Stimulated activated CD8-positive, alpha-beta memory T cell treated with anti-CD3 and anti-CD28 coated beads, Interleukin-2, amount 100 ng/mL, for 1 hour (primary cell): Measurements from ENCODE around the gene NKAIN2.
"Not testable (repeated sequence)": the region's sequence is repeated elsewhere in the genome, so short reads cannot be mapped to it uniquely, and the experiment has no call there.

Source experiments
- DNase-seq, 2 donors: peaks; one replicate each; pipeline ENCODE4 v3.0.0-alpha.2; 2020; ENCODE audit warnings: low read depth in 2 of 2

Gene NKAIN2

DNA sequence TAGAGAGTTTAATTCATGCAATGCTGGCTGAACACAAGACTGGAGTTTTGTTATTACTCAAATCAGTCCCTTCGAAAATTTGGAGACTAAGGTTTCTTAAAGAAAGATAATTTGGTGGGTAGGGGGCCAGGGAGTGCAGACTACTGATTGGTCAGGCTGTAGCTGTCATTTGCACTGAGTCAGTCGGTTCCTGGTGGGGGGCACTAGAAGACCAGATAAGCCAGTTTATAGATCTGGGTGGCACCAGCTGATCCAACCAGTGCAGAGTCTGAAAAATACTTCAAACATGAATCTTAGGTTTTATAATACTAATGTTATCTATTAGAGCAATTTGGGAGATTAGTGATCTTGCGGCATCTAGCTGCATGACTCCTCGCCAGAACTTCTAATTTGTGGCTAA lies 530.7 kb downstream of the NKAIN2 start:
- no peak for DNase-seq

DNA sequence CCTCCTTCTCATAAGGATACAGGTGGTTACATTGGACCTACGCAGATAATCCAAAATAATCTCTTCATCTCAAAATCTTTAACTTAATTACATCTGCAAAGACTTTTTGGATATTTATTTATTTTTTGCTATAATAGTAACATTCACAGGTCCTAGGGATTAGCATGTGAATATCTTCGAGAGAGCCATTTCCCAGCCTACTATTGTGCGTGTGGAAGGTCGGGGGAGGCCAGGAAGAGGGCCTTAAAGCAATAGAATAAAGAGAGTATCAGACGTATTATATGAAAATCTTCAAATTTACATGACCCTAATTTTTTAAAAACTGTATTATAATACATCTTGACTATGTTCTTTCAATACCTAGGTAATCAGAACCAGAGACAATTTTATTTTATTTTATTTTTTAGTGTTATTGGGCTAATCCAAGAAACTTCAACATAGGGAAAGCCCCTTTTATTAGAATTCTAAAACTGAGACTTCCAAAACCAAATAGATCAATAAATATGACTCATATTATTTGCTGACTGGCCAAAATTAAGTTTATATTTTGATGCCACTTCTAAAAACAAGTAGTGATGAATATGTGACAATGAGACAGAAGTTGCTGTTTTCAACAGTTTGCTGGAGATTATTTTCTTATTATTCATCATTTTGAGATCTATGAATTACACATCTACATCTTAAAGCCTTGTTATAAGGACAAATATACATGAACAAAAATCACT lies 536.1 kb downstream of the NKAIN2 start:
- no peak for DNase-seq

DNA sequence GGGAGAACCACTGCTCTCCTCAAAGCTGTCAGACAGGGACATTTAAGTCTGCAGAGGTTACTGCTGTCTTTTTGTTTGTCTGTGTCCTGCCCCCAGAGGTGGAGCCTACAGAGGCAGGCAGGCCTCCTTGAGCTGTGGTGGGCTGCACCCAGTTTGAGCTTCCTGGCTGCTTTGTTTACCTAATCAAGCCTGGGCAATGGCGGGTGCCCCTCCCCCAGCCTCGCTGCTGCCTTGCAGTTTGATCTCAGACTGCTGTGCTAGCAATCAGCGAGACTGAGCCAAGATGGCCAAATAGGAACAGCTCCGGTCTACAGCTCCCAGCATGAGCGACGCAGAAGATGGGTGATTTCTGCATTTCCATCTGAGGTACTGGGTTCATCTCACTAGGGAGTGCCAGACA lies 544.7 kb downstream of the NKAIN2 start:
- not testable (repeated sequence) for DNase-seq

DNA sequence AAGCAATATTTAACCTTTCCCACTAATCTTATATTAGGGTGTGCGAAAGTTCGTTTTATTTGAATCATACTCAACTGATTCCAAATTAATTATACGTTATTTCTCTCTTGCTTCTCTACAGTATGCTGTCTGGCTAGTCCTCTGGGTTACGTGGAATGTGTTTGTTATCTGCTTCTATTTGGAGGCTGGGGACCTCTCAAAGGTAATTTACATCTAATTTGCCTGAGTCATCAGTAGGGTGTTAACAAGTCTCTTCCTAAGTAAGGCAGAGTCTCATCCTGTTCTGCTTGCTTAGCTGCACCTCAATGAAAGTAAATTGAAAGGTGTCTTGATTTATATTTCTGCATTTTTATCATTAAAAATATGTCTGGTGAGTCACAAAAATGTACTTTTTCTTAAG lies 551.5 kb downstream of the NKAIN2 start:
- no peak for DNase-seq

DNA sequence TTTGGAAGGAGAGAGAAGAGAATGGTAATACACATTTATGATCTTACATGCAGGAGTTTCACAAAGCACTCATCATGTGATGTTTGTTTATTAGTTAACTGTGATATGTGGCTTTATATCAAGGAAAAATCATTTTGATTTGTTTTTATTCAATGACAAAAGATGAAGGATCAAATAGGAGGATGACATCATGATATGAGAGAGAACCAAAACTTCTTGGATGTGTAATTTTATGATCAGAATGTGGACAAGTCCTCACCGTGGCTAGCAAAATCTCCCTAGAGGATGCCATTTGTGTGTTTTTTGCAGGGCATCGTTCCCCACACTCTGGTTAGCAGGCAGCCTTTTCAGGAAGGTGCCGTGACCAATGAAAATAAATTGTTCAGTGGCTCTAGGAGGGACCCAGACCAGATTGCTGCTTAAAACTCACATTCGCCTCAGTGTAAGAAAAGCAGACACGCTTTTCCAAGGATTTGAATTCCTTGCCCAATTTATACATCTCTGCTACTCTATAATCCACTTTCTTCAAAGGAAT lies 552.7 kb downstream of the NKAIN2 start:
- DNase-seq, result no peak

DNA sequence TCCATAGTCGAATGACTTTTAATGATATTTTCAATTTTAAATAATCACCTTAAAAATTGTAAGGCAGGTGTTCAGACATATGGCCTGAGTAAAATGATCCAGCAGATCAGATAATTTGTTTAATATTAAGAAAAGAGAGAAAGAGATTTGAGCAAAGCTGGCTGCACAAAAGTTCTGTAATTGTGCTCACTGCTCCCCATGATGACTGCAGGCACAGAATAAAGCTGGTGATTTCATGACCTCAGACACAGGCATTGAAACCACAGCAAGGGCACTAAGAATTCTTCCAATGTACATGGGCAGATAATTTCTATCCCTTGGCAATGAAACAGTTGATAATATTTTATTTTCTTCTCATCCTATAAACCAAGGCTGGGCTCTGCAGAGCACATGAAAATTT lies 553.1 kb downstream of the NKAIN2 start:
- DNase-seq, result no peak

DNA sequence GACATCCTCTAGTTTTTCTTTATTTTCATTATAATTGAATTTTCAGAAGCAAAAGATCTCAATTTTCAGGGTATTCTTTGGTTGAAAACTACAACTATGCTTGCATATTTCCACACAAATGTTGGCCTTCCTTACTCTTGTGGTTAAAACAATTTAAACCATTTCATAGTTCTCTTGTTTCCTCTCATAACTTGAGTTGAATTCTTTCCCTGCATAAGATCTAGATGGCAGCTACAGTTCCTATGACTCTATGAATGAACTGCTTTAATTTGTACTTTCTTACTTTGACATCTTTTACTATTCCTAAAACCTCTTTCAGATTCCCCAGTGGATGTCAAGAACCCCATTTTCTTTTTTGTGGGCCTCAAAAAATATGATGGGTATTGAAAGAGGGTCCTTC lies 564.5 kb downstream of the NKAIN2 start:
- DNase-seq, result no peak

DNA sequence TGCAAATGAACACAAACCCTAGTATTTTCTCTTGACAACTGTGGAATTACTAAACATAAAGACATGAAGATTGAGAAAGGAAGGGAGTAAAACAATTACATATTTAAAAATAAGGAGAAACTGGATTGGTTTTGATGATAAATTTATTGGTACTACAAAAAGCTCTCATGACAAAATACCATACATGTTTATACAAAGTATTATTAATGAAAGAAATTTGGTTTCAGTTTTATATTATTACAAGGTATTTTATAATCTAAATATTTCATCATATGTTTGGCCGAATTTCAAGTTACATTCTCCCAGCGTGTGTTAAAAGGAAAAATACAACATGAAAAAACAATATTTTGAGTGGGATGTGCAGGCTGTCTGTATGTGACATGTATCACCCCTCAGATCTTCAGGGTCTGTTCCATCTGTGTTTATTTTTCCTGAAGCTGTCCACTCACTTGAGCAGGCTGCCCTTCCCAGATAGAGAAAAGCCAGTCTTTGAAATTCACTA lies 568.4 kb downstream of the NKAIN2 start:
- DNase-seq, result no peak

DNA sequence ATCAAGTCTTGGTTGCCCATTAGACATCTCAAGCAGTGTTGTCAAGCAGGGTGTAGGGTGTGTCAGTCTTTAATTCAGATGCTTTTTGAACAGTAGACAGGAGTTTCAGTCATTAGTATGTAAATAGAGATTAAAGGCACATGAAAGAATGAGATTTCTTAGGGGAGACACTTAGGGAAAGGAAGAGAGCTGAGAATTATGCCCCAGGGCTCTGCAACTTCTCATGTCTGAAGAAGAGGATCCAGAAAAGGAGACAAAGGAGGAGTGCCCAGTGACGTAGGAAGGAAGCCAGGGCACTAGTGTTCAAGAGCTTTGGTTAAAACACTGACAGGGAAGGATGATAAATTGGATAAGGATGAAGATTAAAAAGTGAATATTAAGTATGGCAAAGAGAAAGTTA lies 569.7 kb downstream of the NKAIN2 start:
- DNase-seq, result no peak

DNA sequence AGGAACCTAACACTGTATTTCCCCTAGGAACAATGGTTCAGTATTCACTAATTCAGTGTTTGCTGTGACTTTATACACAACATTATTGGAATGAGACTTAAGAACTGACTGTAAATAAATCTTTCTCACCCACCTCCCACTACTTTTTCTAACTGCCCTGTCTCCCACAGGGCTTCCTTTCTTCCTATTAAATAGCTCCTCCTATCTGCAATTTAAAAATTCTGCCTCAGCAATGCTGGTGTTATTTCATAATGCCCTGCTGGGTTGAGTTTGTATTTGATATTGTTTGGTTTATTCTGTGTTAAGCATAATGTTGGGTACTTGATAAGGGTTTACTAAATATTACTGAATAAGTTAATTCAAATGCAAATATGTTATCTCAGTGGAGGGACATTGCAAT lies 585.5 kb downstream of the NKAIN2 start:
- no peak for DNase-seq

DNA sequence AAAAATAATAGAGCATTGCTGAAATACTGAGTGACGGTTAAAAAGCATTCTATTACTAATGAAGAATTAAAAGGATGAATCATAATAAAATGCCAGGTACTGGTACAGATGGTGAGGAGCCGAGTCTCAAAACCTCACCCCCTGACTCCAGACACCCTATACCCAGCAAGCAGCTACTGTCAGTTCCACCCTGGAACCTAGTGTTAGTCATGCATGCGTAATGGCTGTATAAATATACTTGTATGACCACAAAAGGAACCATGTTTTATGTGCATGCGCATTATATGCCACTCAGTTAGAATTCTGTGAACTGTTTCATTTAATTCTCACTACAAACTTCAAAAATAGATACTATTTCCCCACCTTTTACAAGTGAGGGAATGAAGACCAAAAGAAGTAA lies 589.9 kb downstream of the NKAIN2 start:
- no peak for DNase-seq

DNA sequence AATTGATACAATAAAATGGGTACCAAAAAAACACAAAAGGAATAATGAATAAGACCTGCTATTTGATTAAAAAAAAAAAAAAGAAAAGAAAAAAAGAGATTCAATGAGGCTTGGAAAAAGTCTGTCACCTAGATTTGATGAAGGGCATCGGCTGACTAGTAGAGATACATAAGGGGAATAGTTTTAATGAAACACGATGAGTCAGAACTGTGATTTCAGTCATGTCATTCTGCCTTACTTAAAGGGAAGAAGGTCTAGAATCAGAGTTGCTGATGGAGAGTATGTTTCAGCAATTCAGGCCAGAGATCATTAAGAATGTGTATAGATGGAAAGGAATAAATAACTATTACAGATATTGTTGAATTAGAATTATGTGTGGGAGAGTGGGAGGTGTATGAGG lies 592.7 kb downstream of the NKAIN2 start:
- DNase-seq, result no peak

DNA sequence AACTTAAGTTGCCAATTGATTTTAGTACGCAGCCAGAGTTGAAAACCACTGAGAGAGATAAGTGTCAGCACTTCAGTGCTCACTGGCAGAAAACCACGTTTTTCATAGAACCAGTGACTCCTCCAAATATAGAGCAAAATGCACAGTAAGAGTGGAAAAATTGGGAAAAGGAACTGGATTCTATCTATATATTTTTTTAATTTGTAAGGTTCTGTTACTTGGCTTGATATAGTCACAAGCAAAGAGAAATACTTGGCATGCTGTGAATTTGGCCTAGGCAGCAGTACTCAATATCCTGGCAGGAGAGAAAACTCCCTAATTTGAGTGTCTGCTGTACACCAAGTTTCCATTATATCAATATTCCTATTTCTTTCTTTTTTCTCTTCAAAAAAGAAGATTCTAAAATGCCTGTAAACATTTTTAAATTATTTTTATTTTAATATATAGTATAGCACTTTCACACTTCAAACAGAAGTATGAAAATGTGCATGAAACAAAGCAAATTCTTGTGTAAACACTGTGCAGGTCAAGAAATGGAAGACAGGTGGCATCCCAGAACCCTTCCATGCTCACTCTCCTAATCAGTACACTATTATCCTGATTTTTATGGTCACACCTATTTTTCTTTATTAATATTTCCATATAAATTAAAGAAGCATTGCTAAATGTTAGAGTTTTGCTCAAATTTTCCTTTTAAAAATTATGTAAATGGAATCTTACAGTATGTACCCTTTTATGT lies 596.8 kb downstream of the NKAIN2 start:
- no peak for DNase-seq

DNA sequence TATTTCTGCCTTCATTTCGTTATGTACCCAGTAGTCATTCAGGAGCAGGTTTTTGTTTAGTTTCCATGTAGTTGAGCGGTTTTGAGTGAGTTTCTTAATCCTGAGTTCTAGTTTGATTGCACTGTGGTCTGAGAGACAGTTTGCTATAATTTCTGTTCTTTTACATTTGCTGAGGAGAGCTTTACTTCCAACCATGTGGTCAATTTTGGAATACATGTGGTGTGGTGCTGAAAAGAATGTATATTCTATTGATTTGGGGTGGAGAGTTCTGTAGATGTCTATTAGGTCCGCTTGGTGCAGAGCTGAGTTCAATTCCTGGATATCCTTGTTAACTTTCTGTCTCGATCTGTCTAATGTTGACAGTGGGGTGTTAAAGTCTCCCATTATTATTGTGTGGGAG lies 606.8 kb downstream of the NKAIN2 start:
- not testable (repeated sequence) for DNase-seq

DNA sequence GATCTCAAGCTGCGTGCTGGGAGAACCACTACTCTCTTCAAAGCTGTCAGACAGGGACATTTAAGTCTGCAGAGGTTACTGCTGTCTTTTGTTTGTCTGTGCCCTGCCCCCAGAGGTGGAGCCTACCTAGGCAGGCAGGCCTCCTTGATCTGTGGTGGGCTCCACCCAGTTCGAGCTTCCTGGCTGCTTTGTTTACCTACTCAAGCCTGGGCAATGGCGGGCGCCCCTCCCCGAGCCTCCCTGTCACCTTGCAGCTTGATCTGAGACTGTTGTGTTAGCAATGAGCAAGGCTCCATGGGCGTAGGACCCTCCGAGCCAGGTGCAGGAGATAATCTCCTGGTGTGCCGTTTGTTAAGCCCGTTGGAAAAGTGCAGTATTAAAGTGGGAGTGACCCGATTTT lies 609.0 kb downstream of the NKAIN2 start:
- DNase-seq, result not testable (repeated sequence)

DNA sequence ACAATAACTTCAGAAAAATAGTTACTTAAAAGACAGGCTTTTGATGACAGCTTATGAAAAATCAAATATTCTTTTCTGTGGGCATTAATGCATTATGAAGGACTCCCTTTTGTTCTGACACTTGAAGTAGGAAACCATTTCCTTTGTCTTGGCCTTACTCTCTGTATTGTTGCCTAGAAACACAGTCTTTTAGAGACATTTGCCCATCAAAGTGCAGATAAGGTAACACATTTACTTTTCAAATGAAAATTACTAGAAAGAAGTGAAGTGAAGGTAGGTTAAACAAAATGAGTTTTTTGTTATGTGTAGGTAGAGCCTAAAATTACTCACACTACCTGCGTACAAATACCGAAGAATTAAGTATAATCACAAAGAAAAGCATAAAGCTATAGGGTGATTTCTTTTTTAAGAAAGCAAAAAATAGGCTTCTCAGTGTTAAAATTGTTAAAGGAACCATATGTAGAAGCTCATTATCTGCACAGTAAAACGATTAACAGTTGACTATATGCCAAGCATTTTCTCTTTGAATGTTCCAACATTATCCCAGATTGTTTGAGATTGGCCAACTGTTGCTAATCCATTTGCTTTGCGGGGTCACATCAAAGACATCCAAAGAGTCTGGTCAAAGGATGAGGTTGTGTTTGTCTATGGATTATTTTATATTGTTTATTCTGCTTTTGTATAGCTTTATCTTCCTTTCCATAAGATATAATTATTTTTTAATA lies 616.6 kb downstream of the NKAIN2 start:
- DNase-seq, result no peak

DNA sequence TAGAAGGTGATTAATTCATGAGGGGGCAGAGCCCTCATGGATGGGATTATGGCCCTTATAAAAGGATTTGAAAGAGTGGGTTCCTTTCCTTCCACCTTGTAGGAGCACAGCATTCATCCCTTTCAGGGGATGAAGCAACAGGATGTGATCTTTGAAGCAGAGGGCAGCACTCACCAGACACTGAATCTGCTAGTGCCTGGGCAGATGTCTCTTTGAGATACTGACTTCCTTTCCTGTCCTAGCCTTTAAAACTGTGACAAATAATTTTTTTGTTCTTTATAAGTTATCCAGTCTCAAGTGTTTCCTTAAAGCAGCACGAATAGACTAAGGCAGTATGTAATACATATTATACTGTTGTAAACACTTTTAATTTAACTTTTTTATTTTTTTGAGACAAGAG lies 620.0 kb downstream of the NKAIN2 start:
- no peak for DNase-seq

DNA sequence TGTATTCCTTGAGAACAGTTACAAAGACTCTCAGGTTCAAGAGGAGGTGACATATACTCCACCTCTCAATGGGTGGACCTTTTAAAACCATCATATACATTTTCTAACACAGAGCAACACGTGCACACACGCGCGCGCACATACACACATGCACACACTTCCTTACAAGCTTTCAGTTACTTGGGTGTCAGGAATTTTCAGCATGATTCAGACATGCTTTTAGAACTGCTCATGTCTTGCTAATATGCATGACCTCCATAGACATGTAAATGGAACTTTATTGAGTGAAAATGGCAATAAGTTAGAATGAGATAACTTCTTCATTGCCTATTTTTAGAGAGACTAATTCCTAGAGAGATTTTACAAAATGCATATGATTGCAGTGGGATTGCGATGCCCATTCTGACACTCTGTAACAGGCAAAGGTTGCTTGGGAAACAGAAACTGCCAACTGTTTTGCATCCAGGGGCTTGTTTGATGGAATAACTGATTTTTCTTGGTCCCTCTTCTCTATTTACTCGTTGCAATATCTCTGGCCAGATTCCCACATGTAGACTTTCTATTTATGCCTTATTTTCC lies 627.2 kb downstream of the NKAIN2 start:
- no peak for DNase-seq

DNA sequence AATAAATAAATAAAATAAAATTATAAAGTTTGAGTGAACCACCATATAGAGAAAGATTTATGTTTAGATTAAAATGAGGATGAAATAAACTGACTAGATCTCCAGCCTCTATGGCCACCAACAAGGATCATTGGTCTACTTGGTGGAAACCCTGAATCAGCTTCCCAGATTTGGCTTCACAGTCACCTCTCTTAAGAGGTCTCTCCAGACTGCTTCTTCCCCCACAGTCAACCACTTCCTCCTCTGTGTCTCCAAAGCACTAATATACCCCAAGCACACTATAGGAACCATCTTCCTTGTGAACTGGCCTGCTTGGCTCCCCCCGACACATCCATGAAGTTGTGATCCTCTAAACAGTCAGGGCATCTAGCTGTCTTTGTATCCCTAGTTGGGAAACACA lies 629.0 kb downstream of the NKAIN2 start:
- DNase-seq, result no peak

DNA sequence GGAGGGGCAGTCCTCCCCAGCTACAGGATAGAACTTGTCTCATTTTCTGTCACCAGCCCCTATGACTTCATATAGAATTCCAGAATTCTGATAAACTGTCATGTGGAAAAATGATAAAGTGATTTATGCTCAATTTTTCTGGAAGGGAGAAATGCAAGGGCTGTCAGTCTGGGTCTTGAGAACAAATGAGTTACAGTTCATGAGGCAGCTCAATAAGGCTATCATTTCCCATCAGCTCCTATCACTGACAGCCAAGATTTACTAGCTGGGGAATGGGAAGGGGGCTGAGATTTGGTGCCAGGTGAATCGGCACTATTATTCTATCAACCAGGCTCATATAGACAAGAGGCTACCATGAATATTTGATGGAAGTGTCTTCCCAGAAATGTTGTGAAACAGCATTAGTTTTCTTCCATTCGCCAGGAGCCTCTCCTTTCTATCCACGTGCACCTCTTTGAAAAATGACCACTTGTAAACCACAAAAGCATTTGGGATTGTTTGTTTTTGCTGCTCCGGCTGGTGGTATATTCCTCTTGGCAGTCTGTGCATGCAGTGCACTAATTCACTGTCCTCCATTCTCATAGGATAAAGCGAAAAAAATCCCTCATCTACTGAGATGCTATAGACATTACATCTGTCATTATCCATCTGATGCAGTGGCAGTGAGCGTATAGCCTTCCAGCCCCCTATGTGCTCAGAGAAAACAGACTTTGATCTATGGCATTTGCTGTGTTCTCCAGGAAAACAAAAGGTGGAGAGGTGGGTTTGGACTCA lies 629.9 kb downstream of the NKAIN2 start:
- no peak for DNase-seq

DNA sequence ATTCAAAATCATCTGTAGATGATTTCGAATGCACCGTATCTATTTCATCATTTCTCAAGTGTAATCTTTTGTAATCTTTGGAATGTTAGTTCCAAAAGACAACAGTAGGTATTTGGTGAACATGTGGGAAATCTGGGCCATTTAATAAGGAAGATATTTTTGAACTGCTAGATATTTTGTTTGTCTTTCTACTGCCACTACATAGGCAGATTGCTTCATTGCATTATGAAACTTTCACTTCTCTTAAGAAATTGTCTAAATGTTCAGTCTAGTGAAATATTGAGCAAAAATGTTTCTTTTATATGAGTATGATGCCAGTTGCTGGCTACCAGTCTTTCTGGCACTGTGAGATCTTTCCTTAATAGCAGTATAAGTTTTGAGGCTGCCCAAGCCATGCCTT lies 630.8 kb downstream of the NKAIN2 start:
- no peak for DNase-seq
